Sigmoid colon (tissue), 7 donors: ENCODE data around the gene PRUNE2. TPM values are rescaled to one million over a fixed set of nuclear protein-coding genes. Genes with fewer than 3 reads are reported as not detected.

Experiments
- DNase-seq: peaks from one replicate; pipeline ENCODE4 v3.0.0-alpha.2; 2019
- H3K27ac ChIP-seq, 4 donors: fragments of 200-600 bp; sonication (generic); one replicate each; pipeline ENCODE4 v1.5.1; 2016 to 2019; ENCODE audit warnings: mild to moderate bottlenecking in 1 of 4
- H3K27me3 ChIP-seq, 3 donors: fragments of 200-600 bp; sonication (generic); one replicate each; pipeline ENCODE4 v1.5.1; 2019; ENCODE audit warnings: mild to moderate bottlenecking in 1 of 3
- H3K36me3 ChIP-seq, 4 donors: fragments of 200-600 bp; sonication (generic); one replicate each; pipeline ENCODE4 v1.5.1; 2016 to 2019
- H3K4me1 ChIP-seq, 4 donors: fragments of 200-600 bp; sonication (generic); one replicate each; pipeline ENCODE4 v1.5.1; 2017 to 2019
- H3K4me3 ChIP-seq, 4 donors: fragments of 200-600 bp; sonication (generic); one replicate each; pipeline ENCODE4 v1.5.1; 2017 to 2019; ENCODE audit warnings: mild to moderate bottlenecking in 2 of 4, moderate library complexity in 1 of 4
- H3K9me3 ChIP-seq, 4 donors: fragments of 200-600 bp in 3 of 4; sonication (generic) in 3 of 4; one replicate each; pipeline versions ENCODE4 v1.5.1 to v1.6.1; 2013 to 2019
- CTCF ChIP-seq, 4 experiments: fragments of 450-650 bp in 3 of 4; fragments of 200-600 bp in 1 of 4; IDR thresholded peaks; one replicate each; pipeline ENCODE4 v1.5.1; 2016 to 2019; ENCODE audit warnings: antibody characterized with exemption in 4 of 4, mild to moderate bottlenecking in 3 of 4, moderate library complexity in 2 of 4
- EP300 ChIP-seq, 4 donors: sonication (generic); formaldehyde crosslinking; IDR thresholded peaks; one replicate each; pipeline ENCODE4 v1.6.1; 2017; ENCODE audit warnings: antibody characterized with exemption in 4 of 4
- POLR2A ChIP-seq, 2 donors: fragments of 450-650 bp; IDR thresholded peaks; one replicate each; pipeline ENCODE4 v1.6.1; 2016; ENCODE audit warnings: antibody characterized with exemption in 2 of 2, mild to moderate bottlenecking in 2 of 2, moderate library complexity in 2 of 2
- POLR2AphosphoS5 ChIP-seq, 4 donors: sonication (generic); formaldehyde crosslinking; IDR thresholded peaks; one replicate each; pipeline ENCODE4 v1.6.1; 2017; ENCODE audit warnings: antibody characterized with exemption in 4 of 4
- WGBS, 2 donors: extraction: QIAGEN DNeasy Blood & Tissue Kit; methylation state at CpG; one replicate each; pipeline ENCODE4 v1.1.7; 2013; 5-methylcytosine and 5-hydroxymethylcytosine counted together
- intact Hi-C: fragments of 100-400 bp; cut with DNase I; formaldehyde crosslinking; loops from one replicate; pipeline ENCODE4 v1.15.1; 2023
- polyA plus RNA-seq, 3 donors: library from polyadenylated mRNA; stranded (reverse); fragments of 200-250 nt; gene quantifications; one replicate each; pipeline ENCODE4 v1.2.3, GENCODE V29; 2013
- total RNA-seq, 4 donors: library from RNA; depleted of rRNA; stranded (reverse); fragments of >200 nt; gene quantifications; one replicate each; pipeline ENCODE4 v1.1.0, GENCODE V29; 2016
- donor health status: healthy with polysubstance abuse.
- donor health status: Bipolar disorder and iron deficiency.
- donor health status: healthy.

Gene PRUNE2
- total and polyA plus RNA-seq, 7 donors: 7.4 to 536 (median 440) TPM

GRCh38 chr9:76591256-76591950 is 314.5 kb downstream of the PRUNE2 start:
- no peak for DNase-seq
- H3K36me3 ChIP-seq: no peaks in the 10 kb centered on the region
- intact Hi-C loops: no loop called here
- TF ChIP-seq POLR2AphosphoS5 (IDR thresholded peaks at IDR 0.05): no peak
- TF ChIP-seq CTCF (IDR thresholded peaks at IDR 0.05): no peak
- no peak for TF ChIP-seq POLR2A (IDR thresholded peaks at IDR 0.05)
- TF ChIP-seq EP300 (IDR thresholded peaks at IDR 0.05): no peak
- H3K9me3 ChIP-seq: no peaks in the 10 kb centered on the region
- no peak overlapping the region for H3K4me3 ChIP-seq
- WGBS, 2 donors: 88 to 92% methylated on average over 4 of the region's 4 CpGs
- H3K27ac ChIP-seq: no peak overlapping the region
- no peaks in the 10 kb centered on the region for H3K4me1 ChIP-seq
- peaks cover 0 to 5% (median 0%) of the 10 kb centered on the region in 3 donors for H3K27me3 ChIP-seq

GRCh38 chr9:76588316-76588715 is 317.6 kb downstream of the PRUNE2 start:
- Histone ChIP-seq H3K36me3 (no peaks in the 10 kb centered on the region), H3K9me3 (no peaks in the 10 kb centered on the region), H3K4me3 (no peak overlapping the region), H3K27ac (no peak overlapping the region), H3K4me1 (no peaks in the 10 kb centered on the region), H3K27me3 (no peaks in the 10 kb centered on the region)
- no peak for TF ChIP-seq CTCF (IDR thresholded peaks at IDR 0.05)
- no peak for TF ChIP-seq POLR2A (IDR thresholded peaks at IDR 0.05)
- TF ChIP-seq POLR2AphosphoS5 (IDR thresholded peaks at IDR 0.05): no peak
- TF ChIP-seq EP300 (IDR thresholded peaks at IDR 0.05): no peak
- DNase-seq: no peak
- intact Hi-C loops: no loop called here

- Histone ChIP-seq H3K27ac (no peak overlapping the region), H3K9me3 (no peaks in the 10 kb centered on the region), H3K4me3 (no peak overlapping the region), H3K4me1 (no peaks in the 10 kb centered on the region), H3K36me3 (no peaks in the 10 kb centered on the region), H3K27me3 (no peaks in the 10 kb centered on the region)
- WGBS, 2 donors: 18 to 60% methylated on average over 6 of the region's 6 CpGs
- TF ChIP-seq CTCF (IDR thresholded peaks at IDR 0.05) (no peak), EP300 (IDR thresholded peaks at IDR 0.05) (no peak), POLR2AphosphoS5 (IDR thresholded peaks at IDR 0.05) (no peak), POLR2A (IDR thresholded peaks at IDR 0.05) (no peak)
- intact Hi-C loops: no loop called here
- DNase-seq: no peak
Measured at GRCh38 chr9:76586390-76587314, 319.3 kb downstream of the PRUNE2 start.

GRCh38 chr9:76585487-76586389 is 320.2 kb downstream of the PRUNE2 start:
- Histone ChIP-seq H3K4me1 (no peaks in the 10 kb centered on the region), H3K27me3 (no peaks in the 10 kb centered on the region), H3K27ac (no peak overlapping the region), H3K36me3 (no peaks in the 10 kb centered on the region), H3K9me3 (no peaks in the 10 kb centered on the region), H3K4me3 (no peak overlapping the region)
- 26 to 71% methylated on average over 6 of the region's 6 CpGs for WGBS, 2 donors
- TF ChIP-seq CTCF (IDR thresholded peaks at IDR 0.05) (no peak), EP300 (IDR thresholded peaks at IDR 0.05) (no peak), POLR2AphosphoS5 (IDR thresholded peaks at IDR 0.05) (no peak), POLR2A (IDR thresholded peaks at IDR 0.05) (no peak)
- intact Hi-C loops: no loop called here
- no peak for DNase-seq
